Measurements from ENCODE around the gene TSEN2. TPM values are rescaled to one million over a fixed set of nuclear protein-coding genes. Genes with fewer than 3 reads are reported as not detected.

Gene TSEN2
- total and polyA plus RNA-seq, 10 of the 15 experiments (the other 5 are each of a cell fraction or from before 2014, with no cell fraction given), result 17.7 to 32.3 (median 24.3) TPM

DNA sequence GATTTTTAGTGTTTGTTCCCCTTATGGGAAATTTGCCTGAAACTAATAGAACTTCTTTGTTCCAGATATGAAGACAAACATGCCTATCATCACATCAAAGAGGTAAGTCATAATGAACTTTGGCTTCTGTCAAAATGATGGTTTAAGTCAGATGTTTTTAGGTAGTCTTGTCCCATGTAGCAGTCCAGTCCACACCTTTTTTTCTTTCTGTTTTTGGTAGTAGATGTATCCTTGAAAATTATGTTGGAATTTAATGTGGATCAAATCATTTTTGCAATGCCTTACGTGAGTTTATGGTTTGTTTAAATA is 12.1 kb downstream of the TSEN2 start:
- POLR2A ChIA-PET, result no interaction called here
- Histone ChIP-seq H3K36me3 (ENCODE audit: control insufficient read depth in 2 of 2, insufficient read depth in 2 of 2, low read length in 1 of 2) (peaks cover 3 to 10% of the 10 kb centered on the region in 2 experiments), H3K27ac (ENCODE audit: control insufficient read depth, insufficient read depth) (no peak overlapping the region), H3K79me2 (ENCODE audit: control insufficient read depth, insufficient read depth, low read length) (no peaks in the 10 kb centered on the region), H3K4me1 (ENCODE audit: control insufficient read depth, insufficient read depth, low read length) (no peaks in the 10 kb centered on the region), H3K4me3 (no peak overlapping the region), H3K9ac (ENCODE audit: control insufficient read depth, insufficient read depth, low read length) (no peak overlapping the region), H3K9me3 (replicated peaks; ENCODE audit: control insufficient read depth, insufficient read depth, low read length) (no peaks in the 10 kb centered on the region), H3K27me3 (replicated peaks in 1 of 2; ENCODE audit: control insufficient read depth in 2 of 2, insufficient read depth in 2 of 2, low read length in 1 of 2) (no peaks in the 10 kb centered on the region), H4K20me1 (ENCODE audit: control insufficient read depth, insufficient read depth) (no peaks in the 10 kb centered on the region), H2AFZ (ENCODE audit: control insufficient read depth, low read depth, low read length) (no peak overlapping the region), H3K4me2 (ENCODE audit: control insufficient read depth, insufficient read depth) (no peak overlapping the region)
- SMC1A ChIA-PET (ENCODE audit: uncharacterized antibody, unreplicated experiment), result interaction anchor here (1.7 kb wide), 1 partner anchor 12 kb away, joined by 6 read pairs; the partner anchor contains the start of gene TSEN2
- intact Hi-C loops (cut with micrococcal nuclease; ENCODE audit: unreplicated experiment), result no loop called here
- 95% methylated on average over 1 of the region's 1 CpG for WGBS (ENCODE audit: insufficient coverage, insufficient replicate concordance, low lambda C conversion rate, missing lambda C conversion rate)
- no peak for FAIRE-seq
- TF ChIP-seq SKIL (IDR thresholded peaks at IDR 0.05; ENCODE audit: low read depth, poor library complexity, severe bottlenecking), result no peak
- no peak for TF ChIP-seq POLR2AphosphoS2 (IDR thresholded peaks at IDR 0.05; ENCODE audit: low read depth, low read length)
- no peak for TF ChIP-seq TAF1 (IDR thresholded peaks at IDR 0.05; ENCODE audit: borderline replicate concordance, low read depth, low read length)
- no peak for TF ChIP-seq SREBF2 (IDR thresholded peaks at IDR 0.05; ENCODE audit: low read length)
- TF ChIP-seq SRF (IDR thresholded peaks at IDR 0.05; ENCODE audit: low read depth in 2 of 2, low read length in 2 of 2), result no peak
- no peak for TF ChIP-seq ZNF217 (IDR thresholded peaks at IDR 0.05)
- TF ChIP-seq SMAD1 (IDR thresholded peaks at IDR 0.05; ENCODE audit: low read depth, partially characterized antibody), result no peak
- no peak for TF ChIP-seq TCF3 (IDR thresholded peaks at IDR 0.05; ENCODE audit: borderline replicate concordance, insufficient read depth, low read depth, low read length)
- TF ChIP-seq GATAD2B (conservative IDR thresholded peaks at IDR 0.05; ENCODE audit: low read depth), result no peak
- TF ChIP-seq, protein P1, sequence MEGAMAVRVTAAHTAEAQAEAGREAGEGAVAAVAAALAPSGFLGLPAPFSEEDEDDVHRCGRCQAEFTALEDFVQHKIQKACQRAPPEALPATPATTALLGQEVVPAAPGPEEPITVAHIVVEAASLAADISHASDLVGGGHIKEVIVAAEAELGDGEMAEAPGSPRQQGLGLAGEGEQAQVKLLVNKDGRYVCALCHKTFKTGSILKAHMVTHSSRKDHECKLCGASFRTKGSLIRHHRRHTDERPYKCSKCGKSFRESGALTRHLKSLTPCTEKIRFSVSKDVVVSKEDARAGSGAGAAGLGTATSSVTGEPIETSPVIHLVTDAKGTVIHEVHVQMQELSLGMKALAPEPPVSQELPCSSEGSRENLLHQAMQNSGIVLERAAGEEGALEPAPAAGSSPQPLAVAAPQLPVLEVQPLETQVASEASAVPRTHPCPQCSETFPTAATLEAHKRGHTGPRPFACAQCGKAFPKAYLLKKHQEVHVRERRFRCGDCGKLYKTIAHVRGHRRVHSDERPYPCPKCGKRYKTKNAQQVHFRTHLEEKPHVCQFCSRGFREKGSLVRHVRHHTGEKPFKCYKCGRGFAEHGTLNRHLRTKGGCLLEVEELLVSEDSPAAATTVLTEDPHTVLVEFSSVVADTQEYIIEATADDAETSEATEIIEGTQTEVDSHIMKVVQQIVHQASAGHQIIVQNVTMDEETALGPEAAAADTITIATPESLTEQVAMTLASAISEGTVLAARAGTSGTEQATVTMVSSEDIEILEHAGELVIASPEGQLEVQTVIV (IDR thresholded peaks at IDR 0.05; ENCODE audit: borderline replicate concordance, partially characterized antibody), result no peak
- TF ChIP-seq POLR2A (IDR thresholded peaks at IDR 0.05; ENCODE audit: low read depth, low read length), result no peak
- no peak for TF ChIP-seq BMI1 (IDR thresholded peaks at IDR 0.05; ENCODE audit: borderline replicate concordance)
- TF ChIP-seq SP1 (IDR thresholded peaks at IDR 0.05; ENCODE audit: low read depth, low read length), result no peak
- TF ChIP-seq FOS (IDR thresholded peaks at IDR 0.05; ENCODE audit: borderline replicate concordance, extremely low read depth, insufficient read length), result no peak
- TF ChIP-seq, protein P2, sequence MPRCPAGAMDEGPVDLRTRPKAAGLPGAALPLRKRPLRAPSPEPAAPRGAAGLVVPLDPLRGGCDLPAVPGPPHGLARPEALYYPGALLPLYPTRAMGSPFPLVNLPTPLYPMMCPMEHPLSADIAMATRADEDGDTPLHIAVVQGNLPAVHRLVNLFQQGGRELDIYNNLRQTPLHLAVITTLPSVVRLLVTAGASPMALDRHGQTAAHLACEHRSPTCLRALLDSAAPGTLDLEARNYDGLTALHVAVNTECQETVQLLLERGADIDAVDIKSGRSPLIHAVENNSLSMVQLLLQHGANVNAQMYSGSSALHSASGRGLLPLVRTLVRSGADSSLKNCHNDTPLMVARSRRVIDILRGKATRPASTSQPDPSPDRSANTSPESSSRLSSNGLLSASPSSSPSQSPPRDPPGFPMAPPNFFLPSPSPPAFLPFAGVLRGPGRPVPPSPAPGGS (IDR thresholded peaks at IDR 0.05; ENCODE audit: borderline replicate concordance, insufficient read depth, low read depth, low read length, poor library complexity, severe bottlenecking), result no peak
- CTCF ChIA-PET, result interaction anchor here (1.0 to 2.8 kb wide), 3 partner anchors 12 to 58 kb away, joined by 3 to 12 read pairs (median 9); partner anchors contain the start of gene TSEN2
- no peak for DNase-seq (ENCODE audit: low read depth, low spot score)
- in situ Hi-C loops (cut with MboI), result no loop called here
- BruUV-seq (replicated peaks), result no TSS peak
- ATAC-seq, result no peak
- RAD21 ChIA-PET (ENCODE audit: unreplicated experiment), result no interaction called here
